ENCODE results near the gene FMNL1. TPM values are rescaled to one million over a fixed set of nuclear protein-coding genes. Genes with fewer than 3 reads are reported as not detected.

Gene FMNL1
- total and polyA plus RNA-seq, 2 donors from 2014 or later = 2.3 to 32.9 TPM

- H3K27ac ChIP-seq (ENCODE audit: low read depth in 2 of 2, low read length in 2 of 2) = no peak overlapping the region
- no peak overlapping the region for H3K9ac ChIP-seq (ENCODE audit: low read length in 3 of 3)
- H3K36me3 ChIP-seq (ENCODE audit: control insufficient read depth in 2 of 3, insufficient read depth in 3 of 3, low read length in 3 of 3) = peaks cover 2 to 37% (median 27%) of the 10 kb centered on the region in 3 donors
- intact Hi-C loops (cut with DNase I) = no loop called here
- no peak for TF ChIP-seq CTCF (IDR thresholded peaks at IDR 0.05; ENCODE audit: borderline replicate concordance, extremely low read depth, insufficient read depth)
- peak in 1 of 5 donors; percentile 60 for DNase-seq
- no peaks in the 10 kb centered on the region for H3K9me3 ChIP-seq (ENCODE audit: control insufficient read depth in 2 of 3, insufficient read depth in 1 of 3, low read length in 3 of 3)
- H3K4me1 ChIP-seq (ENCODE audit: control insufficient read depth in 2 of 3, insufficient read depth in 2 of 3, low read depth in 1 of 3, low read length in 3 of 3) = peaks cover 0 to 10% (median 5%) of the 10 kb centered on the region in 3 donors
- no peak overlapping the region for H3K4me3 ChIP-seq (ENCODE audit: low read length in 3 of 3)
- FAIRE-seq = no peak
- H3K27me3 ChIP-seq (ENCODE audit: control insufficient read depth, insufficient read depth, low read length) = no peaks in the 10 kb centered on the region
Measured at GRCh38 chr17:45274033-45274432, 52.3 kb downstream of the FMNL1 start.

- no peak overlapping the region for H3K9ac ChIP-seq (ENCODE audit: low read length in 3 of 3)
- intact Hi-C loops (cut with DNase I) = no loop called here
- no peak for TF ChIP-seq CTCF (IDR thresholded peaks at IDR 0.05; ENCODE audit: borderline replicate concordance, extremely low read depth, insufficient read depth)
- DNase-seq (no peak), FAIRE-seq (no peak)
- no peaks in the 10 kb centered on the region for H3K27me3 ChIP-seq (ENCODE audit: control insufficient read depth, insufficient read depth, low read length)
- H3K9me3 ChIP-seq (ENCODE audit: control insufficient read depth in 2 of 3, insufficient read depth in 1 of 3, low read length in 3 of 3) = no peaks in the 10 kb centered on the region
- H3K4me3 ChIP-seq (ENCODE audit: low read length in 3 of 3) = no peak overlapping the region
- peaks cover 0 to 10% (median 5%) of the 10 kb centered on the region in 3 donors for H3K4me1 ChIP-seq (ENCODE audit: control insufficient read depth in 2 of 3, insufficient read depth in 2 of 3, low read depth in 1 of 3, low read length in 3 of 3)
- peaks cover 0 to 20% (median 14%) of the 10 kb centered on the region in 3 donors for H3K36me3 ChIP-seq (ENCODE audit: control insufficient read depth in 2 of 3, insufficient read depth in 3 of 3, low read length in 3 of 3)
- no peak overlapping the region for H3K27ac ChIP-seq (ENCODE audit: low read depth in 2 of 2, low read length in 2 of 2)
Measured at GRCh38 chr17:45276031-45276430, 54.3 kb downstream of the FMNL1 start.

DNA sequence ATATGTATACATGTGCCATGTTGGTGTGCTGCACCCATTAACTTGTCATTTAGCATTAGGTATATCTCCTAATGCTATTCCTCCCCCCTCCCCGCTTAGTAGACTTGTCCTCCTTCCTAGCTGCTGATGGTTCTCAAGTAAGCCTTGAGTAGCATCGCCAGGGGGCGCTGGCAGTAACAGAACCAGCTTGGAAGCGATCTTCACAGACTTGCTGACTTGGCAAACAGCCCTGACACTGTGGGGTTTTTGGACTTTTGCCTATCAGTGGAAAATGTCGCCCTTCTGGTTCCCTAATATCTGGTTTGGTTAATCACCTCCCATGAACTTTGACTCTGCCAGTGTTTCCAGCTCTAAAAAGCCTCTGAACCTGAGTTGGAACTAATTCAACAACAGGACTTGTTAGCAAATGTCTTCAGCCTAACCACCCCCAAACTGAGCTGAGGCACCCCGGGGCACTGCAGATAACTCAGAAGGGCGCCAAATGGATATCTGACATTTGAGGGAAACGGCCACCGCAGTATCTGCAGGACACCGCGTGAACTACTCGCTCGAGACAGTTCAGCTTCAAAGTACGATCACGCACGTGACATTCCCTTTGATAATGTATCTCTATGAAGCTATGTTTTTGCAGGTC lies 55.6 kb downstream of the FMNL1 start:
- DNase-seq (peak; percentile 91 to 96 (median 93)), FAIRE-seq (peak; percentile 52)
- H3K27me3 ChIP-seq (ENCODE audit: control insufficient read depth, insufficient read depth, low read length) = no peaks in the 10 kb centered on the region
- intact Hi-C loops (cut with DNase I) = no loop called here
- peaks cover 0 to 14% (median 14%) of the 10 kb centered on the region in 3 donors for H3K36me3 ChIP-seq (ENCODE audit: control insufficient read depth in 2 of 3, insufficient read depth in 3 of 3, low read length in 3 of 3)
- peak overlapping the region in 1 of 3 donors; percentile 1 for H3K4me3 ChIP-seq (ENCODE audit: low read length in 3 of 3)
- H3K27ac ChIP-seq (ENCODE audit: low read depth in 2 of 2, low read length in 2 of 2) = peak overlapping the region in 1 of 2 donors; percentile 33
- peak overlapping the region in 1 of 3 donors; percentile 32 for H3K9ac ChIP-seq (ENCODE audit: low read length in 3 of 3)
- TF ChIP-seq CTCF (IDR thresholded peaks at IDR 0.05; ENCODE audit: borderline replicate concordance, extremely low read depth, insufficient read depth) = peak; percentile 92
- peaks cover 0 to 10% (median 5%) of the 10 kb centered on the region in 3 donors for H3K4me1 ChIP-seq (ENCODE audit: control insufficient read depth in 2 of 3, insufficient read depth in 2 of 3, low read depth in 1 of 3, low read length in 3 of 3)
- no peaks in the 10 kb centered on the region for H3K9me3 ChIP-seq (ENCODE audit: control insufficient read depth in 2 of 3, insufficient read depth in 1 of 3, low read length in 3 of 3)

Measured in kidney (tissue), 14 donors.